Upper lobe of left lung (tissue), 4 donors: ENCODE data around the gene OPN1LW.

ENCODE experiments used
- EP300 ChIP-seq, 4 donors: sonication (generic); formaldehyde crosslinking; IDR thresholded peaks; one replicate each; pipeline ENCODE4 v1.5.1; 2017; ENCODE audit warnings: antibody characterized with exemption in 4 of 4, control low read depth in 2 of 4
- POLR2A ChIP-seq, 4 donors: fragments of 450-650 bp; IDR thresholded peaks; one replicate each; pipeline ENCODE4 v1.5.1; 2016 to 2017; ENCODE audit warnings: antibody characterized with exemption in 4 of 4, mild to moderate bottlenecking in 2 of 4
- POLR2AphosphoS5 ChIP-seq, 2 donors: sonication (generic); formaldehyde crosslinking; IDR thresholded peaks; one replicate each; pipeline ENCODE4 v1.5.1; 2017; ENCODE audit warnings: antibody characterized with exemption in 2 of 2
- TF ChIP-seq, protein P1 (sequence below), 6 experiments: fragments of 450-650 bp in 4 of 6; fragments of 200-600 bp in 2 of 6; sonication (generic) in 2 of 6; IDR thresholded peaks; one replicate each; pipeline ENCODE4 v1.5.1; 2016 to 2019; ENCODE audit warnings: antibody characterized with exemption in 6 of 6

GRCh38 chrX:154136627-154137161 is 7.3 kb upstream of the OPN1LW start:
- TF ChIP-seq, protein P1, sequence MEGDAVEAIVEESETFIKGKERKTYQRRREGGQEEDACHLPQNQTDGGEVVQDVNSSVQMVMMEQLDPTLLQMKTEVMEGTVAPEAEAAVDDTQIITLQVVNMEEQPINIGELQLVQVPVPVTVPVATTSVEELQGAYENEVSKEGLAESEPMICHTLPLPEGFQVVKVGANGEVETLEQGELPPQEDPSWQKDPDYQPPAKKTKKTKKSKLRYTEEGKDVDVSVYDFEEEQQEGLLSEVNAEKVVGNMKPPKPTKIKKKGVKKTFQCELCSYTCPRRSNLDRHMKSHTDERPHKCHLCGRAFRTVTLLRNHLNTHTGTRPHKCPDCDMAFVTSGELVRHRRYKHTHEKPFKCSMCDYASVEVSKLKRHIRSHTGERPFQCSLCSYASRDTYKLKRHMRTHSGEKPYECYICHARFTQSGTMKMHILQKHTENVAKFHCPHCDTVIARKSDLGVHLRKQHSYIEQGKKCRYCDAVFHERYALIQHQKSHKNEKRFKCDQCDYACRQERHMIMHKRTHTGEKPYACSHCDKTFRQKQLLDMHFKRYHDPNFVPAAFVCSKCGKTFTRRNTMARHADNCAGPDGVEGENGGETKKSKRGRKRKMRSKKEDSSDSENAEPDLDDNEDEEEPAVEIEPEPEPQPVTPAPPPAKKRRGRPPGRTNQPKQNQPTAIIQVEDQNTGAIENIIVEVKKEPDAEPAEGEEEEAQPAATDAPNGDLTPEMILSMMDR (IDR thresholded peaks at IDR 0.05) = peak; percentile 58 to 83 (median 80)
- TF ChIP-seq POLR2A (IDR thresholded peaks at IDR 0.05) = no peak
- TF ChIP-seq EP300 (IDR thresholded peaks at IDR 0.05) = no peak
- no peak for TF ChIP-seq POLR2AphosphoS5 (IDR thresholded peaks at IDR 0.05)
